GM12892 (cell line): ENCODE results near the gene C20orf202.

Experiments
- POLR2A ChIP-seq: IDR thresholded peaks from 2 replicates; pipeline ENCODE4 v1.6.1; 2011; ENCODE audit warnings: low read depth, low read length, control low read depth
- POLR2AphosphoS5 ChIP-seq: IDR thresholded peaks from 2 replicates; pipeline ENCODE4 v1.6.1; 2011; ENCODE audit warnings: low read depth, low read length, control low read depth
- TAF1 ChIP-seq: IDR thresholded peaks from 2 replicates; pipeline ENCODE4 v1.6.1; 2011; ENCODE audit warnings: low read depth, mild to moderate bottlenecking, control low read depth, low read length, borderline replicate concordance

DNA sequence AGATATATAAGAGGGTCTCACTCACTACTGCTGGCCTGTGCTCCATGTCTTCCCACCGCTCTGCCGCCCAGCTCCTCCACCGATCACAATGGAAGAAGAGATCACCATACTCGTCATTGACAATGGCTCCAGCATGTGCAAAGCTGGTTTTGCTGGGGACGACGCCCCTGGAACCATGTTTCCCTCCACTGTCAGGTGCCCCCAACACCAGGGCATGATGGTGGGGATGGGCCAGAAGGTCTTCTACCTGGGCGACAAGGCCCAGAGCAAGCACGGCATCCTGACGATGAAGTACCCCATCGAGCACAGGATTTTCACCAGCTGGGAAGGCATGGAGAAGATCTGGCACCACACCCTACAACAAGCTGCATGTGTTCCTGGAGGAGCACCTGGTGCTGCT lies 42.8 kb upstream of the C20orf202 start:
- TF ChIP-seq POLR2A (no peak), TAF1 (no peak), POLR2AphosphoS5 (no peak)
